Lower leg skin (tissue), 4 donors: ENCODE data around the gene NABP1. TPM values are rescaled to one million over a fixed set of nuclear protein-coding genes. Genes with fewer than 3 reads are reported as not detected.

Experiments
- DNase-seq, 2 donors: peaks; one replicate each; pipeline ENCODE4 v3.0.0-alpha.2; 2019; ENCODE audit warnings: low spot score in 2 of 2
- H3K4me3 ChIP-seq: fragments of 200-600 bp; sonication (generic); 2 replicates; pipeline ENCODE4 v1.5.1; 2017; ENCODE audit warnings: mild to moderate bottlenecking, low read depth; ENCODE audit not compliant: poor library complexity, severe bottlenecking
- POLR2A ChIP-seq, 2 donors: fragments of 450-650 bp; IDR thresholded peaks; one replicate each; pipeline ENCODE4 v1.6.1; 2016 to 2017; ENCODE audit warnings: antibody characterized with exemption in 2 of 2, mild to moderate bottlenecking in 1 of 2, moderate library complexity in 1 of 2
- WGBS, 2 donors: methylation state at CpG; one replicate each; pipeline ENCODE4 v1.1.5; 2018; 5-methylcytosine and 5-hydroxymethylcytosine counted together
- intact Hi-C: fragments of 100-400 bp; cut with DNase I; formaldehyde crosslinking; loops from one replicate; pipeline ENCODE4 v1.15.0; 2023; ENCODE audit warnings: low total_unique reads
- total RNA-seq, 4 donors: library from RNA; depleted of rRNA; stranded (reverse); fragments of >200 nt; gene quantifications; one replicate each; pipeline ENCODE4 v1.1.0, GENCODE V29; 2016
- TF ChIP-seq, protein P1 (sequence below), 3 donors: fragments of 450-650 bp; IDR thresholded peaks; one replicate each; pipeline ENCODE4 v1.5.1; 2016; ENCODE audit warnings: antibody characterized with exemption in 3 of 3, mild to moderate bottlenecking in 3 of 3, moderate library complexity in 2 of 3

NABP1 gene
- total RNA-seq, 4 donors from 2014 or later = 6.2 to 38.0 (median 9.5) TPM

DNA sequence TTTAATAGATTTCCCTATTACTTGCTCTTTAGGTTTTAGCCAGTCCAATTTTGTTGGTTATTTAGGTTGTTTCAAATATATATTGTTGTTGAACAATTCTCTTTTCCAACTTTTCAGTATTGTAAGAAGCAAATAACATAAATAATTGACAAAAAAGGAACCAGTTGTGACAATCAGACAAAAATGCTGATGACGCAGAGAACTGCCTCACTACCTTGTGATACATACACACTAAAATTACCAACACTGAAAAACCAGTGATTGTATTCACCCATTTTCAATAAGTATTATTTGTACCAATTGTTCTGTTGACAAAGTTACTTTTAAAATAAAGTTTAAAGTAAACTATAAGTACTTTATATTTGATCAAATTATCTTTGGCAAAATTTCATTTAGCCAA lies 43.1 kb upstream of the NABP1 start:
- no peak overlapping the region for H3K4me3 ChIP-seq
- intact Hi-C loops = loop anchor here (5.0 kb wide), 1 partner anchor 308 kb away; no protein-coding TSS in a partner anchor
- WGBS, 2 donors = 93 to 97% methylated on average over 1 of the region's 1 CpG
- TF ChIP-seq, protein P1, sequence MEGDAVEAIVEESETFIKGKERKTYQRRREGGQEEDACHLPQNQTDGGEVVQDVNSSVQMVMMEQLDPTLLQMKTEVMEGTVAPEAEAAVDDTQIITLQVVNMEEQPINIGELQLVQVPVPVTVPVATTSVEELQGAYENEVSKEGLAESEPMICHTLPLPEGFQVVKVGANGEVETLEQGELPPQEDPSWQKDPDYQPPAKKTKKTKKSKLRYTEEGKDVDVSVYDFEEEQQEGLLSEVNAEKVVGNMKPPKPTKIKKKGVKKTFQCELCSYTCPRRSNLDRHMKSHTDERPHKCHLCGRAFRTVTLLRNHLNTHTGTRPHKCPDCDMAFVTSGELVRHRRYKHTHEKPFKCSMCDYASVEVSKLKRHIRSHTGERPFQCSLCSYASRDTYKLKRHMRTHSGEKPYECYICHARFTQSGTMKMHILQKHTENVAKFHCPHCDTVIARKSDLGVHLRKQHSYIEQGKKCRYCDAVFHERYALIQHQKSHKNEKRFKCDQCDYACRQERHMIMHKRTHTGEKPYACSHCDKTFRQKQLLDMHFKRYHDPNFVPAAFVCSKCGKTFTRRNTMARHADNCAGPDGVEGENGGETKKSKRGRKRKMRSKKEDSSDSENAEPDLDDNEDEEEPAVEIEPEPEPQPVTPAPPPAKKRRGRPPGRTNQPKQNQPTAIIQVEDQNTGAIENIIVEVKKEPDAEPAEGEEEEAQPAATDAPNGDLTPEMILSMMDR (IDR thresholded peaks at IDR 0.05) = no peak
- TF ChIP-seq POLR2A (IDR thresholded peaks at IDR 0.05) = no peak
- no peak for DNase-seq

DNA sequence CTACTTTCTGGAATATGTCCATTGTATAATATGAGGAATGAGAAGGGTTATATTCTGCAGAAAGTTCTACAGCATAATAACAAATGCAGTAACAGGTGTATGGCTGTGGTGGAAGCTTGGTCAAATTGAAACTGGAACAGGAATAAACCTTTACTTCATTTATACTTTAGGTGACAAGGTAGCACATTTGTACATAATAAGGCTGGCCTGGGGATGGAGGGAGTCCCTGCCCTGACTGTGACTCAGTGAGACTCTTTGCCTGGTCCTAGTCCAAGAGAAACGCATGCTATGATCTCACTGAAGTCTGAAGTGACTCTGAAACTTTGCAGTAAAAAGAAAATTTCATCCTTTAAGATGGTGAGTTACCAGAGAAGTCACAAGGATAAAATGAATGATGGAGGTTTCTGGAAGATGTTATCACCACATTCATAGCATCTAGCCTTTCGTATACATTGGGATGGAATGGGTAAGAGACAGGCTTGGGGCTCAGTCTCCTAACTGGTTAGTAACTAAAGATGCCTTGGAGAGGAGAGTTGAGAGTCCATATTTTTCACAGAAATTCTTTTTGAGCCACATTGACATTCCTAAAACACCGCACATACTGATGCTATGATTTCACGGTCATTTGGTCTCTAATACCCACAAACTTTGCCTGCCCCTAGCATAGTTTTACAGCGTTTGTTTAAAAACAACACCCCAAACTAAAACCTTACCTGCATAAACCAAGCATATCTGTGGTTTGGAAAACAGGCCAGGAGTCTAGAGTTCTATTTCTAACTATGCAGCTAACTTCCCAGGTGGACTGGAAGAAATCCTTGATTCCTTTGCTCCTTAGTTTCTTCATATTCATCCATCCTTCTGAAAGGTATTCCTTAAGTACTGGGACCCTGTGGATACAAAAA lies 42.4 kb upstream of the NABP1 start:
- no peak overlapping the region for H3K4me3 ChIP-seq
- TF ChIP-seq, protein P1 (IDR thresholded peaks at IDR 0.05) = no peak
- TF ChIP-seq POLR2A (IDR thresholded peaks at IDR 0.05) = no peak
- 81 to 82% methylated on average over 5 of the region's 5 CpGs for WGBS, 2 donors
- intact Hi-C loops = loop anchor here (5.0 kb wide), 1 partner anchor 307 kb away; no protein-coding TSS in a partner anchor
- no peak for DNase-seq

DNA sequence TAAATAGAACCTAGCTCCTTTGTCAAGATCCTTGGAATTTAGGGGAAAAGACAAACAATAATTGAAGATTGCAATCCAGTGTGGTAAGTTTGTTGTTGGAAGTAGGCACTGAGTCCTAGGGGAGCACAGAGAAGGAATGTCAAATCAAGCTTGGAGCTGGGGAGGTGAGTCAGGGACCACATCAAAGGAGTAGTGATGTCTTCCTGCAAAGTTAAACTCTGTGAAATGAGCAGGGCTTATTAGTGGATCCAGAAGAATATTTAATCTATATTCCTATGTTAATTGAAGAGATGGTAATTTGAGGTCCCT lies 41.7 kb upstream of the NABP1 start:
- intact Hi-C loops = loop anchor here (5.0 kb wide), 1 partner anchor 306 kb away; no protein-coding TSS in a partner anchor
- DNase-seq = no peak
- no peak for TF ChIP-seq POLR2A (IDR thresholded peaks at IDR 0.05)
- TF ChIP-seq, protein P1 (IDR thresholded peaks at IDR 0.05) = no peak
- no peak overlapping the region for H3K4me3 ChIP-seq

DNA sequence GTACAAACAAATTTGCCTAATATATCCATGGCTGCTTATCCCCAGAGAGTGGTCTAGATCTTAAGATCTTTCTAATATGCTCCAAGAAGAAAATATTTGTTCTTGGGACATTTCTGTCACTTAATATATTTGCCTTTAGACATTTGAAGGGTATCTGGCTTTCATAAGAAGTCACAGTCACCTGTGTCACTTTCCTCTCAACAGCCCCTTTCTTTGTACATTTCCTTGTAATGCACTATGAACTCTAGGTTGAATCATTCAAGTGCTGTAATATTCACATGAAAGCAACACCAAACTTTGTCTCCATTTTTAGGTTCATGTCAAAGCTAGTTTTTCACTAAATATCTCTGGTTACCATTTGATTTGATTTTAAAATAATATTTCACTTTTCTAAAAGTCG lies 41.4 kb upstream of the NABP1 start:
- intact Hi-C loops = loop anchor here (5.0 kb wide), 1 partner anchor 306 kb away; no protein-coding TSS in a partner anchor
- WGBS, 2 donors = 95 to 97% methylated on average over 1 of the region's 1 CpG
- DNase-seq = no peak
- H3K4me3 ChIP-seq = no peak overlapping the region
- TF ChIP-seq POLR2A (IDR thresholded peaks at IDR 0.05) = no peak
- TF ChIP-seq, protein P1 (IDR thresholded peaks at IDR 0.05) = no peak

DNA sequence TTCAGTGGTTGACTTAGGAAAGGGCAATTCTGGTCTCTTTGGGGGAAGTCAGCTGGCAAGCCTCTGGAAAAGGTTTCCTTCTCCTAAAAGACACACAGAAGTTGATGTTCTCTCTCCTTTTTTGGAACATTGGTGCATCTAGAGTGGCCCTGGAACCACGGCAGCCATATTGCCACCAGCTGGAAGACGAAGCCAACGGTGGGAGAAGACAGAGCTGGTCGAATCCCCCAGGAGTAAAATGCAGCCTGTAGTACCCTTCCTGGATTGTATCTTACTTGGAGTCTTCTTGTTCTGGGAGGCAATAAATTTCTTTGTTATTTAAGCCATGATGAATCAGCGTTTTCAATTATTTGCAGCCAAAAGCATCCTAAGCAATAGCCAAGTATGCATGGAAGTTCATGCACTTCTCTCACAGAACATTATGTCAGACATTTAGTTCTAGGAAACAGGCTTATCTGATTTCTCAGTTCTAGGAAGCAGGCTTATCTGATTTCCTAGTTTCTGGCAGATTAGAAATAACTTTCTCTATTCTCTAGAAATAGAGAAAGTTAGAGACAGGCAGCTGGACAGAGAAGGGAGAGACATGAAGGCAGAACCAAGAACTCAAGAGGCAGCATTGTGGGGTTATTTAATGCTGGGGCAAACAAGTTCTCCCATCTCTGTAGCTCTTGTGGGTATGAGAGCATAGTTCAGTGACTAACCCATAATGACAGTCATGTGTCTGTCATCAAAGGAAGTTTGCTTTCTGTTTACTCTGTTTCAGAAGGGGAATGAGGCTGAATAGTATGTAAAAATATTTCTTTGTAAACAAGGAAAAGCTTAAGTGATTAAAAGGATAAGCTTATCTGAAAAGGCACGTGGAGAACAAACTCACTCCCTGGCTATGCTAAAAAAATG lies 40.5 kb upstream of the NABP1 start:
- DNase-seq = no peak
- TF ChIP-seq, protein P1 (IDR thresholded peaks at IDR 0.05) = no peak
- TF ChIP-seq POLR2A (IDR thresholded peaks at IDR 0.05) = no peak
- WGBS, 2 donors = 52 to 54% methylated on average over 6 of the region's 6 CpGs
- intact Hi-C loops = loop anchor here (5.0 kb wide), 1 partner anchor 305 kb away; no protein-coding TSS in a partner anchor
- no peak overlapping the region for H3K4me3 ChIP-seq
